ENCODE data around the gene PDS5B. TPM values are rescaled to one million over a fixed set of nuclear protein-coding genes. Genes with fewer than 3 reads are reported as not detected.

The PDS5B gene
- total RNA-seq, 1 donor from 2014 or later: 55.9 TPM

DNA sequence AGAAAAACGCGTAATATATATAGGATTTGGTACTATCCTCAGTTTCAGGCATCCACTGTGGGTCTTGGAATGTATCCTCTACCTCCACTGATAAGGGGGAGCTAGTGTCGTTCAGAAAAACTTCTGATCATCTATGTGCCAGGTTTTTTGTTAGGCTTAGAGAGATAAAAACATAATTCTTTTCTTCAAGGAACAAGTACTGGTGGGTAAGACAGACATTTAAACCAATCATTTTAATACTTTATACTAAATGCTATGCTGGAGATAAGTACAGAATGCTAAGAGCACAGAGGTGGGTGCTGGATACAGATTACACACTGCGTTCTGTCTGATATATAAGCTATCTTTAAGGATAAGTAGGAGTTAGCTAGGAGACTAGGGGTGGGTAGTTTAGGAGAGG lies 166.1 kb downstream of the PDS5B start:
- no peak overlapping the region for H3K27ac ChIP-seq
- TF ChIP-seq EZH2phosphoT487 (IDR thresholded peaks at IDR 0.05): no peak
- TF ChIP-seq, protein P1, sequence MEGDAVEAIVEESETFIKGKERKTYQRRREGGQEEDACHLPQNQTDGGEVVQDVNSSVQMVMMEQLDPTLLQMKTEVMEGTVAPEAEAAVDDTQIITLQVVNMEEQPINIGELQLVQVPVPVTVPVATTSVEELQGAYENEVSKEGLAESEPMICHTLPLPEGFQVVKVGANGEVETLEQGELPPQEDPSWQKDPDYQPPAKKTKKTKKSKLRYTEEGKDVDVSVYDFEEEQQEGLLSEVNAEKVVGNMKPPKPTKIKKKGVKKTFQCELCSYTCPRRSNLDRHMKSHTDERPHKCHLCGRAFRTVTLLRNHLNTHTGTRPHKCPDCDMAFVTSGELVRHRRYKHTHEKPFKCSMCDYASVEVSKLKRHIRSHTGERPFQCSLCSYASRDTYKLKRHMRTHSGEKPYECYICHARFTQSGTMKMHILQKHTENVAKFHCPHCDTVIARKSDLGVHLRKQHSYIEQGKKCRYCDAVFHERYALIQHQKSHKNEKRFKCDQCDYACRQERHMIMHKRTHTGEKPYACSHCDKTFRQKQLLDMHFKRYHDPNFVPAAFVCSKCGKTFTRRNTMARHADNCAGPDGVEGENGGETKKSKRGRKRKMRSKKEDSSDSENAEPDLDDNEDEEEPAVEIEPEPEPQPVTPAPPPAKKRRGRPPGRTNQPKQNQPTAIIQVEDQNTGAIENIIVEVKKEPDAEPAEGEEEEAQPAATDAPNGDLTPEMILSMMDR (IDR thresholded peaks at IDR 0.05): no peak
- no peak for TF ChIP-seq EZH2 (IDR thresholded peaks at IDR 0.05)
- no peaks in the 10 kb centered on the region for H3K79me2 ChIP-seq (ENCODE audit: low read depth)
- H3K36me3 ChIP-seq: peaks cover 10% of the 10 kb centered on the region
- no peaks in the 10 kb centered on the region for H3K4me1 ChIP-seq
- no peak overlapping the region for H2AFZ ChIP-seq (replicated peaks)
- no peak overlapping the region for H3K4me3 ChIP-seq
- no peaks in the 10 kb centered on the region for H3F3A ChIP-seq (ENCODE audit: low read depth)
- no peak overlapping the region for H3K27ac Mint-ChIP-seq
- no peaks in the 10 kb centered on the region for H3K27me3 Mint-ChIP-seq (ENCODE audit: insufficient read depth, low read depth)
- H3K9me3 ChIP-seq (ENCODE audit: low read depth): no peaks in the 10 kb centered on the region
- H3K9ac ChIP-seq: no peak overlapping the region
- DNase-seq (ENCODE audit: low spot score): no peak
- H3K27me3 ChIP-seq: no peaks in the 10 kb centered on the region
- H3K9me3 Mint-ChIP-seq: no peaks in the 10 kb centered on the region
- H3K4me3 Mint-ChIP-seq: no peak overlapping the region
- no peaks in the 10 kb centered on the region for H3K4me1 Mint-ChIP-seq
- H3K36me3 Mint-ChIP-seq: peaks cover 19% of the 10 kb centered on the region
- no peak overlapping the region for H3K4me2 ChIP-seq
- no peaks in the 10 kb centered on the region for H4K20me1 ChIP-seq (ENCODE audit: low read depth)

DNA sequence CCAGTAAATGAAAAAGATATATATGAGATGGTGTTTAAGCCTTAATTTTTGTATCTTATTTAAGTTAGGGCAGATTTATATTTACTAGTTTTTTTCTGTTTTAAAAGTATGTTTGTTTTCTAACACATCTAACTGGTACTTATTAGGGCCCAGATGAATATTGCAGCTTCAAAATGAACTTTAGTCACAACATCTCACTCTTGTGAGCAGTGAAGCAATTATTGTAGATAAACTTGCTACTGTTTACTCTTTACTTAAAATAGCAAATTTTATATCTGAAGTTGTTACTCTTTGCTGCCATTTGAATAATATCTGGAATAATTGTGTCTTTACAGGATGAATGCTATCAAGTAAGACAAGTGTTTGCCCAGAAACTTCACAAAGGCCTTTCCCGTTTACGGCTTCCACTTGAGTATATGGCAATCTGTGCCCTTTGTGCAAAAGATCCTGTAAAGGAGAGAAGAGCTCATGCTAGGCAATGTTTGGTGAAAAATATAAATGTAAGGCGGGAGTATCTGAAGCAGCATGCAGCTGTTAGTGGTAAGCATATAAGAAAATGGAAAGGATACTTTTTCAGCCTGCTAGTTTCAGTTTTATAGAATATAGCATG lies 166.8 kb downstream of the PDS5B start:
- no peaks in the 10 kb centered on the region for H3K9me3 Mint-ChIP-seq
- H3K9ac ChIP-seq: no peak overlapping the region

DNA sequence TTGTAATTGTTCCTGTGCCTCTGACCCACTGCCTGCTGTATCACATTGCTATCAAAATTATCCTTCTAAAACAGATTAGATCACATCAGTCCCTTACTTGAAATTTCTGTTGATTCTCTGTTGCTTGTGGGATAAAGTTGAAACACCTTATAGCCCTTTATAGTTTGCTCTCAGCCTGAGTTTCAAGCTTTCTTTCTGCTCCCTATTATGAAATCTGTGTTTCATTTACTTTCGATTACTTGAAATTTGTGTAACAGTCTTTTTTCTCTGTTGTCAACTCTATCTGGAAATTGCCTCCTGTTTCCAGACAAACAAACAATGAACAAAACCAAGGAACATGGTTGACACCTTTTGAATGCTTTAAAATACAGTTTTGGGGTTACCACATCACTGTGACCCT lies 167.9 kb downstream of the PDS5B start:
- DNase-seq (ENCODE audit: low spot score): no peak
- Histone ChIP-seq H3K27ac (no peak overlapping the region), H3K4me3 (no peak overlapping the region), H3K4me1 (no peaks in the 10 kb centered on the region), H2AFZ (replicated peaks) (no peak overlapping the region), H4K20me1 (ENCODE audit: low read depth) (no peaks in the 10 kb centered on the region), H3F3A (ENCODE audit: low read depth) (no peaks in the 10 kb centered on the region), H3K27me3 (no peaks in the 10 kb centered on the region), H3K79me2 (ENCODE audit: low read depth) (no peaks in the 10 kb centered on the region), H3K36me3 (peaks cover 10% of the 10 kb centered on the region), H3K4me2 (no peak overlapping the region), H3K9me3 (ENCODE audit: low read depth) (no peaks in the 10 kb centered on the region), H3K9ac (no peak overlapping the region)
- H3K27me3 Mint-ChIP-seq (ENCODE audit: insufficient read depth, low read depth): no peaks in the 10 kb centered on the region
- TF ChIP-seq, protein P1 (IDR thresholded peaks at IDR 0.05): no peak
- TF ChIP-seq EZH2 (IDR thresholded peaks at IDR 0.05) (no peak), EZH2phosphoT487 (IDR thresholded peaks at IDR 0.05) (no peak)
- H3K4me3 Mint-ChIP-seq: no peak overlapping the region
- H3K4me1 Mint-ChIP-seq: no peaks in the 10 kb centered on the region
- H3K27ac Mint-ChIP-seq: no peak overlapping the region
- no peaks in the 10 kb centered on the region for H3K9me3 Mint-ChIP-seq
- H3K36me3 Mint-ChIP-seq: peaks cover 26% of the 10 kb centered on the region

More for the DNA sequence above, 166.8 kb downstream of the PDS5B start:
- TF ChIP-seq, protein P1 (IDR thresholded peaks at IDR 0.05): no peak
- no peak for TF ChIP-seq EZH2phosphoT487 (IDR thresholded peaks at IDR 0.05)
- no peak for TF ChIP-seq EZH2 (IDR thresholded peaks at IDR 0.05)
- no peak overlapping the region for H3K4me2 ChIP-seq
- Mint-ChIP-seq H3K27ac (no peak overlapping the region), H3K27me3 (ENCODE audit: insufficient read depth, low read depth) (no peaks in the 10 kb centered on the region), H3K4me3 (no peak overlapping the region), H3K4me1 (no peaks in the 10 kb centered on the region), H3K36me3 (peaks cover 24% of the 10 kb centered on the region)
- no peaks in the 10 kb centered on the region for H3F3A ChIP-seq (ENCODE audit: low read depth)
- DNase-seq (ENCODE audit: low spot score): no peak
- H3K79me2 ChIP-seq (ENCODE audit: low read depth): no peaks in the 10 kb centered on the region
- H2AFZ ChIP-seq (replicated peaks): no peak overlapping the region
- H3K27me3 ChIP-seq: no peaks in the 10 kb centered on the region
- no peak overlapping the region for H3K4me3 ChIP-seq
- H4K20me1 ChIP-seq (ENCODE audit: low read depth): no peaks in the 10 kb centered on the region
- H3K36me3 ChIP-seq: peaks cover 10% of the 10 kb centered on the region
- no peaks in the 10 kb centered on the region for H3K4me1 ChIP-seq
- H3K9me3 ChIP-seq (ENCODE audit: low read depth): no peaks in the 10 kb centered on the region
- no peak overlapping the region for H3K27ac ChIP-seq
